Measurements from ENCODE around the gene RNF121. TPM values are rescaled to one million over a fixed set of nuclear protein-coding genes. Genes with fewer than 3 reads are reported as not detected.
A peak's percentile ranks its signal among the peaks of the same experiment; 100 is the strongest.

RNF121 gene
- total and polyA plus RNA-seq, 2 of the 13 experiments (the other 11 are each of a cell fraction or from before 2014, with no cell fraction given) = 28.6 to 44.3 TPM

GRCh38 chr11:72041364-72042063 is 112.7 kb downstream of the RNF121 start (continued):
- TF ChIP-seq KLF15 (CRISPR knock-in tag; IDR thresholded peaks at IDR 0.05; ENCODE audit: borderline replicate concordance) (peak; percentile 56; the same call in 1 of the 2 replicates), ATF7-NPFF (CRISPR knock-in tag; IDR thresholded peaks at IDR 0.05; ENCODE audit: low read depth) (no peak), KIAA2018 (CRISPR knock-in tag; IDR thresholded peaks at IDR 0.05; ENCODE audit: borderline replicate concordance) (no peak), MAX (IDR thresholded peaks at IDR 0.05) (peak; percentile 38), ZNF446 (CRISPR knock-in tag; IDR thresholded peaks at IDR 0.05) (no peak), MIER3 (CRISPR knock-in tag; IDR thresholded peaks at IDR 0.05; ENCODE audit: borderline replicate concordance) (peak; percentile 17; the same call in 1 of the 2 replicates), ZNF318 (CRISPR knock-in tag; IDR thresholded peaks at IDR 0.05) (0 out of 2 replicates have a peak, but pooled peaks have one; percentile 22), ZBTB21 (CRISPR knock-in tag; IDR thresholded peaks at IDR 0.05) (no peak), ZNF792 (CRISPR knock-in tag; IDR thresholded peaks at IDR 0.05) (0 out of 2 replicates have a peak, but pooled peaks have one; percentile 6), ZUFSP (CRISPR knock-in tag; IDR thresholded peaks at IDR 0.05; ENCODE audit: borderline replicate concordance) (no peak)

Measured in HepG2 (cell line).